OCI-LY1 (cell line): ENCODE results near the gene USP5.

Source experiments
- H2AFZ ChIP-seq: fragments of 200-600 bp; sonication (generic), shearing (Covaris generic); 2 replicates; pipeline ENCODE4 v1.6.0; 2014; ENCODE audit warnings: antibody characterized with exemption, mild to moderate bottlenecking, low read length
- H3F3A ChIP-seq: fragments of 200-600 bp; sonication (generic), shearing (Covaris generic); 2 replicates; pipeline ENCODE4 v1.6.0; 2014; ENCODE audit warnings: mild to moderate bottlenecking, antibody characterized with exemption, low read length, moderate library complexity; ENCODE audit not compliant: insufficient read depth
- H3K27ac ChIP-seq: fragments of 200-600 bp; sonication (generic); 2 replicates; pipeline ENCODE4 v1.5.1; 2014; ENCODE audit warnings: low read length, mixed run types, mild to moderate bottlenecking, low read depth; ENCODE audit not compliant: poor library complexity, severe bottlenecking
- H3K27me3 ChIP-seq: fragments of 200-600 bp; sonication (generic); 2 replicates; pipeline ENCODE4 v1.6.0; 2014; ENCODE audit warnings: antibody characterized with exemption, mild to moderate bottlenecking, low read length, moderate library complexity; ENCODE audit not compliant: insufficient read depth
- H3K36me3 ChIP-seq: fragments of 200-600 bp; sonication (generic); 2 replicates; pipeline ENCODE4 v1.6.1; 2014; ENCODE audit warnings: mild to moderate bottlenecking, antibody characterized with exemption, low read length, moderate library complexity, mixed read lengths; ENCODE audit not compliant: insufficient read depth
- H3K4me1 ChIP-seq: fragments of 200-600 bp; sonication (generic); 2 replicates; pipeline ENCODE4 v1.5.1; 2014; ENCODE audit warnings: mild to moderate bottlenecking, low read length, moderate library complexity; ENCODE audit not compliant: insufficient read depth, severe bottlenecking
- H3K4me2 ChIP-seq: fragments of 200-600 bp; sonication (generic), shearing (Covaris generic); 2 replicates; pipeline ENCODE4 v1.6.1; 2014; ENCODE audit warnings: low read length
- H3K4me3 ChIP-seq: fragments of 200-600 bp; sonication (generic); 2 replicates; pipeline ENCODE4 v1.5.1; 2014; ENCODE audit warnings: low read length, low read depth, mild to moderate bottlenecking, mixed read lengths; ENCODE audit not compliant: poor library complexity, severe bottlenecking
- H3K79me2 ChIP-seq: fragments of 200-600 bp; shearing (Covaris generic); 2 replicates; pipeline ENCODE4 v1.6.1; 2016; ENCODE audit warnings: mixed run types, low read length, mixed read lengths; ENCODE audit not compliant: insufficient read depth
- H3K9ac ChIP-seq: fragments of 200-600 bp; sonication (generic), shearing (Covaris generic); 2 replicates; pipeline ENCODE4 v1.6.1; 2014; ENCODE audit warnings: mild to moderate bottlenecking, low read length, mixed read lengths
- H3K9me2 ChIP-seq: fragments of 200-600 bp; sonication (generic), shearing (Covaris generic); 2 replicates; pipeline ENCODE4 v1.6.1; 2014; ENCODE audit warnings: low read depth, mild to moderate bottlenecking, low read length, mixed read lengths
- H3K9me3 ChIP-seq: fragments of 200-600 bp; shearing (Covaris generic); 2 replicates; pipeline ENCODE4 v1.6.1; 2014; ENCODE audit warnings: low read length, mixed read lengths
- H4K20me1 ChIP-seq: fragments of 200-600 bp; sonication (generic), shearing (Covaris generic); 2 replicates; pipeline ENCODE4 v1.6.0; 2016; ENCODE audit warnings: mild to moderate bottlenecking, low read length; ENCODE audit not compliant: insufficient read depth
- EZH2 ChIP-seq: fragments of 200-600 bp; sonication (generic), shearing (Covaris generic); IDR thresholded peaks from 2 replicates; pipeline ENCODE4 v1.8.0; 2017; ENCODE audit warnings: borderline replicate concordance, mixed run types, mild to moderate bottlenecking, antibody characterized with exemption, low read length, moderate library complexity, mixed read lengths
- TF ChIP-seq, protein P1 (sequence below): fragments of 200-600 bp; sonication (generic), shearing (Covaris generic); IDR thresholded peaks from 2 replicates; pipeline ENCODE4 v1.5.1; 2017; ENCODE audit warnings: mild to moderate bottlenecking, antibody characterized with exemption, low read length, moderate library complexity, mixed read lengths

The USP5 gene

DNA sequence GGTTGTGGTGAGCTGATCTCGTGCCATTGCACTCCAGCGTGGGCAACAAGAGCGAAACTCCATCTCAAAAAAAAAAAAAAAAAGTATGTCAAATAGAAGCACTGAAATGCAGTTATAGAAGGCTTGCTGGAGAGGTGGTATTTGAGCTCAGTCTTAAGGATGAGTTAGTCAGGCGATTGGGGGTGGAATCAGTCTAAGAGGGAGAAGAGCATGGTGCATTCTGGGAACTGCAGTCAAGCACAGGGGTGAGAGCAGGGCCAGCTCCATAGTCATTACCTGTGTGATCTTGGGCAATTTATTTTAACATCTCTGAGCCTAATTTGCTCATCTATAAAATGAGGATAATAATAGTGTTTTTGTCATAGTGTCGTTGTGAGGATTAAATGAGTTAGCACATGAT lies 17.1 kb upstream of the USP5 start:
- Histone ChIP-seq H3K4me1 (peaks cover 12% of the 10 kb centered on the region), H3F3A (no peaks in the 10 kb centered on the region), H3K9me2 (no peaks in the 10 kb centered on the region), H3K79me2 (no peaks in the 10 kb centered on the region), H3K4me2 (no peak overlapping the region), H3K27me3 (no peaks in the 10 kb centered on the region; the same call in 1 of the 2 replicates), H3K9ac (no peak overlapping the region), H3K36me3 (no peaks in the 10 kb centered on the region), H3K4me3 (no peak overlapping the region), H4K20me1 (no peaks in the 10 kb centered on the region), H2AFZ (no peak overlapping the region), H3K9me3 (no peaks in the 10 kb centered on the region), H3K27ac (no peak overlapping the region)
- no peak for TF ChIP-seq EZH2

DNA sequence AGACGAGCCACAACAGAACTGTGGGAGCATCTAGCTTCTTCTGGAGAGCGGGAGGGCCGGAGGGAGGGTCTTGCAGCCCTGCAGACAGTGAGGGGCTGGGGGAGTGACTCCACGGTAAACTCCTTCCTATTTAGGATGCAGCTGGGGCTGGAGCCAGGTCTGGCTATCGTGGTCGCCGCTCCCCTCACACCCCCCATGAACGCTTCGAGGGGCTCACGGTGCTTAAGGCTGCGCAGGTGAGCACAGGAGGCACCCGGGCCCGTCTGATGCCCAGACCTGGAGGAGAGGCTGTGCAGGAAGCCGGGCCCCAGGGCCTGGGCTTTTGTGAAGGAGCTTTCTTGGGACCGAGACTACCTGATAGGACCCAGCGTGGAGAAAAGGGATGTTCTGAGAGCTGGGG lies 15.1 kb upstream of the USP5 start:
- Histone ChIP-seq H3K9me2 (no peaks in the 10 kb centered on the region), H3K79me2 (no peaks in the 10 kb centered on the region), H3K9ac (no peak overlapping the region), H3K27ac (no peak overlapping the region), H3K9me3 (no peaks in the 10 kb centered on the region), H3F3A (no peaks in the 10 kb centered on the region), H3K4me1 (peaks cover 27% of the 10 kb centered on the region), H3K27me3 (no peaks in the 10 kb centered on the region; the same call in 1 of the 2 replicates), H3K4me3 (no peak overlapping the region), H4K20me1 (no peaks in the 10 kb centered on the region), H3K36me3 (no peaks in the 10 kb centered on the region), H3K4me2 (no peak overlapping the region), H2AFZ (no peak overlapping the region)
- no peak for TF ChIP-seq EZH2
- TF ChIP-seq, protein P1, sequence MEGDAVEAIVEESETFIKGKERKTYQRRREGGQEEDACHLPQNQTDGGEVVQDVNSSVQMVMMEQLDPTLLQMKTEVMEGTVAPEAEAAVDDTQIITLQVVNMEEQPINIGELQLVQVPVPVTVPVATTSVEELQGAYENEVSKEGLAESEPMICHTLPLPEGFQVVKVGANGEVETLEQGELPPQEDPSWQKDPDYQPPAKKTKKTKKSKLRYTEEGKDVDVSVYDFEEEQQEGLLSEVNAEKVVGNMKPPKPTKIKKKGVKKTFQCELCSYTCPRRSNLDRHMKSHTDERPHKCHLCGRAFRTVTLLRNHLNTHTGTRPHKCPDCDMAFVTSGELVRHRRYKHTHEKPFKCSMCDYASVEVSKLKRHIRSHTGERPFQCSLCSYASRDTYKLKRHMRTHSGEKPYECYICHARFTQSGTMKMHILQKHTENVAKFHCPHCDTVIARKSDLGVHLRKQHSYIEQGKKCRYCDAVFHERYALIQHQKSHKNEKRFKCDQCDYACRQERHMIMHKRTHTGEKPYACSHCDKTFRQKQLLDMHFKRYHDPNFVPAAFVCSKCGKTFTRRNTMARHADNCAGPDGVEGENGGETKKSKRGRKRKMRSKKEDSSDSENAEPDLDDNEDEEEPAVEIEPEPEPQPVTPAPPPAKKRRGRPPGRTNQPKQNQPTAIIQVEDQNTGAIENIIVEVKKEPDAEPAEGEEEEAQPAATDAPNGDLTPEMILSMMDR, result no peak

GRCh38 chr12:6837370-6838060 lies 14.4 kb upstream of the USP5 start:
- Histone ChIP-seq H3K27ac (no peak overlapping the region), H3K4me2 (no peak overlapping the region), H3K4me1 (peaks cover 30% of the 10 kb centered on the region), H4K20me1 (no peaks in the 10 kb centered on the region), H3K9me3 (no peaks in the 10 kb centered on the region), H3K4me3 (no peak overlapping the region), H3K9ac (no peak overlapping the region), H3K9me2 (no peaks in the 10 kb centered on the region), H3K27me3 (no peaks in the 10 kb centered on the region; the same call in 1 of the 2 replicates), H3K79me2 (no peaks in the 10 kb centered on the region), H3K36me3 (no peaks in the 10 kb centered on the region), H2AFZ (no peak overlapping the region), H3F3A (no peaks in the 10 kb centered on the region)
- TF ChIP-seq EZH2, result no peak
- TF ChIP-seq, protein P1, result no peak

DNA sequence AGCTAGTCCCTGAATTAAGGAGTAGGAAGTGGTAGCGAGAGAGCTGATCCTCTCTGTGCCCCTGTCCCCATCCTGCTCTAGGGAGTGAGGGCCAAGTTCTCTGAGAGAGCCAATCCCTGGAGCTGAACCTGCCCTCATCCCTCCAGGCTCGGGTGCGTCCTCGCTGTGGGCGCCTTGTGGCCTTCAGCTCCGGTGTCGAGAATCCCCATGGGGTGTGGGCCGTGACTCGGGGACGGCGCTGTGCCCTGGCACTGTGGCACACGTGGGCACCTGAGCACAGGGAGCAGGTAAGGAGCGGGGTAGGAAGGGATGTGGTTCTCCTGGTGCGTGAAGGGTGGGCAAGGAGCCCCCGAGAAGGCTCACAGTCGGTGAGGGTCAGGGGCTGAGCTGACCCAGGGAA lies 13.1 kb upstream of the USP5 start:
- H3K9me2 ChIP-seq, result no peaks in the 10 kb centered on the region
- H2AFZ ChIP-seq, result no peak overlapping the region
- H3K9ac ChIP-seq, result no peak overlapping the region
- no peaks in the 10 kb centered on the region for H3K36me3 ChIP-seq
- H3K9me3 ChIP-seq, result no peaks in the 10 kb centered on the region
- no peaks in the 10 kb centered on the region for H3K79me2 ChIP-seq
- H3K4me2 ChIP-seq, result no peak overlapping the region
- H3K4me1 ChIP-seq, result peaks cover 43% of the 10 kb centered on the region
- H3F3A ChIP-seq, result no peaks in the 10 kb centered on the region
- no peak overlapping the region for H3K4me3 ChIP-seq
- no peaks in the 10 kb centered on the region; the same call in 1 of the 2 replicates for H3K27me3 ChIP-seq
- H3K27ac ChIP-seq, result no peak overlapping the region
- no peaks in the 10 kb centered on the region for H4K20me1 ChIP-seq
- TF ChIP-seq, protein P1, result no peak
- no peak for TF ChIP-seq EZH2
